T-helper 2 cell treated with Interferon-gamma antibody and Interleukin-4, amounts not matched to agents 5 μg/mL and 100 μg/mL, for 36 hours (primary cell): ENCODE measurements around the gene TSPAN8.
"Not testable (repeated sequence)": the region's sequence is repeated elsewhere in the genome, so short reads cannot be mapped to it uniquely, and the experiment has no call there.

ENCODE experiments used
- DNase-seq: peaks from one replicate; pipeline ENCODE4 v3.0.0; 2021; ENCODE audit warnings: low spot score
- H3K27ac Mint-ChIP-seq: one replicate; pipeline ENCODE4 v1.8.0; 2021; ENCODE audit warnings: mild to moderate bottlenecking, mixed read lengths
- H3K27me3 Mint-ChIP-seq: one replicate; pipeline ENCODE4 v1.8.0; 2021; ENCODE audit warnings: low read depth, mixed read lengths
- H3K36me3 Mint-ChIP-seq: one replicate; pipeline ENCODE4 v1.8.0; 2021; ENCODE audit warnings: low read depth, mixed read lengths
- H3K4me1 Mint-ChIP-seq: one replicate; pipeline ENCODE4 v1.8.0; 2021; ENCODE audit warnings: low read depth, mixed read lengths
- H3K4me3 Mint-ChIP-seq: one replicate; pipeline ENCODE4 v1.8.0; 2022; ENCODE audit warnings: mild to moderate bottlenecking, moderate library complexity, mixed read lengths
- H3K9me3 Mint-ChIP-seq: one replicate; pipeline ENCODE4 v1.8.0; 2021; ENCODE audit warnings: mixed read lengths

The TSPAN8 gene

GRCh38 chr12:71129364-71129763 is 28.4 kb downstream of the TSPAN8 start:
- Mint-ChIP-seq H3K27ac (no peak overlapping the region), H3K9me3 (no peaks in the 10 kb centered on the region), H3K36me3 (no peaks in the 10 kb centered on the region), H3K27me3 (no peaks in the 10 kb centered on the region), H3K4me3 (no peak overlapping the region), H3K4me1 (no peaks in the 10 kb centered on the region)
- no peak for DNase-seq

- Mint-ChIP-seq H3K4me1 (no peaks in the 10 kb centered on the region), H3K9me3 (no peaks in the 10 kb centered on the region), H3K36me3 (no peaks in the 10 kb centered on the region), H3K27me3 (no peaks in the 10 kb centered on the region), H3K4me3 (no peak overlapping the region), H3K27ac (no peak overlapping the region)
- no peak for DNase-seq
Measured at GRCh38 chr12:71128191-71128788, 29.5 kb downstream of the TSPAN8 start.

- no peaks in the 10 kb centered on the region for H3K27me3 Mint-ChIP-seq
- DNase-seq, result no peak
- no peaks in the 10 kb centered on the region for H3K9me3 Mint-ChIP-seq
- no peaks in the 10 kb centered on the region for H3K4me1 Mint-ChIP-seq
- no peak overlapping the region for H3K27ac Mint-ChIP-seq
- no peak overlapping the region for H3K4me3 Mint-ChIP-seq
- H3K36me3 Mint-ChIP-seq, result no peaks in the 10 kb centered on the region
Measured at GRCh38 chr12:71125949-71126348, 31.9 kb downstream of the TSPAN8 start.

- H3K36me3 Mint-ChIP-seq, result no peaks in the 10 kb centered on the region
- H3K4me1 Mint-ChIP-seq, result no peaks in the 10 kb centered on the region
- no peak overlapping the region for H3K27ac Mint-ChIP-seq
- no peak overlapping the region for H3K4me3 Mint-ChIP-seq
- no peaks in the 10 kb centered on the region for H3K9me3 Mint-ChIP-seq
- H3K27me3 Mint-ChIP-seq, result no peaks in the 10 kb centered on the region
- DNase-seq, result no peak
Measured at GRCh38 chr12:71125515-71125914, 32.3 kb downstream of the TSPAN8 start.

GRCh38 chr12:71124835-71125460 is 32.9 kb downstream of the TSPAN8 start:
- Mint-ChIP-seq H3K36me3 (no peaks in the 10 kb centered on the region), H3K27me3 (no peaks in the 10 kb centered on the region), H3K27ac (no peak overlapping the region), H3K4me1 (no peaks in the 10 kb centered on the region), H3K4me3 (no peak overlapping the region), H3K9me3 (no peaks in the 10 kb centered on the region)
- no peak for DNase-seq

- not testable (repeated sequence) for H3K27ac Mint-ChIP-seq, H3K4me1 Mint-ChIP-seq, H3K9me3 Mint-ChIP-seq, H3K4me3 Mint-ChIP-seq, H3K27me3 Mint-ChIP-seq, H3K36me3 Mint-ChIP-seq, DNase-seq
Measured at GRCh38 chr12:71113148-71113547, 44.7 kb downstream of the TSPAN8 start.

GRCh38 chr12:71109834-71110233 is 48.0 kb downstream of the TSPAN8 start:
- Mint-ChIP-seq H3K9me3 (peaks cover 5% of the 10 kb centered on the region), H3K27ac (no peak overlapping the region), H3K4me3 (no peak overlapping the region), H3K27me3 (no peaks in the 10 kb centered on the region), H3K4me1 (no peaks in the 10 kb centered on the region), H3K36me3 (no peaks in the 10 kb centered on the region)
- DNase-seq, result no peak

- H3K4me3 Mint-ChIP-seq, result no peak overlapping the region
- H3K27ac Mint-ChIP-seq, result no peak overlapping the region
- peaks cover 11% of the 10 kb centered on the region for H3K9me3 Mint-ChIP-seq
- no peaks in the 10 kb centered on the region for H3K36me3 Mint-ChIP-seq
- no peaks in the 10 kb centered on the region for H3K4me1 Mint-ChIP-seq
- no peak for DNase-seq
- H3K27me3 Mint-ChIP-seq, result no peaks in the 10 kb centered on the region
Measured at GRCh38 chr12:71108355-71108754, 49.4 kb downstream of the TSPAN8 start.

GRCh38 chr12:71107936-71108335 is 49.9 kb downstream of the TSPAN8 start:
- Mint-ChIP-seq H3K27ac (no peak overlapping the region), H3K36me3 (no peaks in the 10 kb centered on the region), H3K9me3 (peaks cover 11% of the 10 kb centered on the region), H3K4me1 (no peaks in the 10 kb centered on the region), H3K4me3 (no peak overlapping the region), H3K27me3 (no peaks in the 10 kb centered on the region)
- DNase-seq, result no peak

- peaks cover 7% of the 10 kb centered on the region for H3K9me3 Mint-ChIP-seq
- no peaks in the 10 kb centered on the region for H3K27me3 Mint-ChIP-seq
- no peak overlapping the region for H3K4me3 Mint-ChIP-seq
- no peaks in the 10 kb centered on the region for H3K36me3 Mint-ChIP-seq
- no peaks in the 10 kb centered on the region for H3K4me1 Mint-ChIP-seq
- no peak overlapping the region for H3K27ac Mint-ChIP-seq
- DNase-seq, result no peak
Measured at GRCh38 chr12:71105956-71106355, 51.8 kb downstream of the TSPAN8 start.

- Mint-ChIP-seq H3K4me3 (no peak overlapping the region), H3K27ac (no peak overlapping the region)
- DNase-seq, result no peak
Measured at GRCh38 chr12:71092290-71092689, 65.5 kb downstream of the TSPAN8 start.

GRCh38 chr12:71090971-71091370 is 66.8 kb downstream of the TSPAN8 start:
- Mint-ChIP-seq H3K27me3 (no peaks in the 10 kb centered on the region), H3K9me3 (peaks cover 4% of the 10 kb centered on the region), H3K4me1 (no peaks in the 10 kb centered on the region), H3K36me3 (no peaks in the 10 kb centered on the region), H3K27ac (no peak overlapping the region), H3K4me3 (no peak overlapping the region)
- no peak for DNase-seq

More at GRCh38 chr12:71092290-71092689, 65.5 kb downstream of the TSPAN8 start:
- no peaks in the 10 kb centered on the region for H3K36me3 Mint-ChIP-seq
- H3K4me1 Mint-ChIP-seq, result no peaks in the 10 kb centered on the region
- H3K27me3 Mint-ChIP-seq, result no peaks in the 10 kb centered on the region
- peaks cover 4% of the 10 kb centered on the region for H3K9me3 Mint-ChIP-seq

- H3K27ac Mint-ChIP-seq, result no peak overlapping the region
- no peaks in the 10 kb centered on the region for H3K4me1 Mint-ChIP-seq
- H3K4me3 Mint-ChIP-seq, result no peak overlapping the region
- H3K36me3 Mint-ChIP-seq, result no peaks in the 10 kb centered on the region
- no peaks in the 10 kb centered on the region for H3K27me3 Mint-ChIP-seq
- no peak for DNase-seq
- peaks cover 4% of the 10 kb centered on the region for H3K9me3 Mint-ChIP-seq
Measured at GRCh38 chr12:71085575-71085974, 72.2 kb downstream of the TSPAN8 start.

GRCh38 chr12:71075743-71076142 is 82.1 kb downstream of the TSPAN8 start:
- no peaks in the 10 kb centered on the region for H3K9me3 Mint-ChIP-seq
- H3K4me3 Mint-ChIP-seq, result no peak overlapping the region
- H3K36me3 Mint-ChIP-seq, result no peaks in the 10 kb centered on the region
- H3K27ac Mint-ChIP-seq, result no peak overlapping the region
- no peaks in the 10 kb centered on the region for H3K4me1 Mint-ChIP-seq
- no peaks in the 10 kb centered on the region for H3K27me3 Mint-ChIP-seq
- no peak for DNase-seq
